Dedifferentiated amniotic fluid mesenchymal stem cell (primary cell): ENCODE data around the gene PTPRN2.
"Not testable (repeated sequence)": the region's sequence is repeated elsewhere in the genome, so short reads cannot be mapped to it uniquely, and the experiment has no call there.

Source experiments
- DNase-seq: peaks from one replicate; pipeline ENCODE4 v3.0.0-alpha.2; 2016; ENCODE audit errors: extremely low spot score

Gene PTPRN2

DNA sequence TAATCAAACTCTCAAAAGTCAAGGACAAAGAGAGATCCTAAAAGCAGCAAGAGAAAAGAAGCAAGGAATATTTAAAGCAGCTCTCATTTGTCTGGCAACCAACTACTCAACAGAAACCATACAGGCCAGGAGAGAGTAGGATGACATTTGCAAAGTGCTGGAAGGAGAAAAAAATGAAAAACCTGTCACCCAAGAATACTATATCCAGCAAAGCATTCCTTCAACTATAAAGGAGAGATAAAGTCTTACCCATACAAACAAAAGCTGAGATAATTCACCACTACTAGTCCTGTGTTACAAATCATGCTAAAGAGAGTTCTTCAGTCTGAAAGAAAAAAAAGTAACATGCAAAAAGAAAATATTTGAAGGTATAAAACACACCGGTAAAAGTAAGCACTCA, 357.7 kb downstream of the PTPRN2 start:
- DNase-seq = no peak

DNA sequence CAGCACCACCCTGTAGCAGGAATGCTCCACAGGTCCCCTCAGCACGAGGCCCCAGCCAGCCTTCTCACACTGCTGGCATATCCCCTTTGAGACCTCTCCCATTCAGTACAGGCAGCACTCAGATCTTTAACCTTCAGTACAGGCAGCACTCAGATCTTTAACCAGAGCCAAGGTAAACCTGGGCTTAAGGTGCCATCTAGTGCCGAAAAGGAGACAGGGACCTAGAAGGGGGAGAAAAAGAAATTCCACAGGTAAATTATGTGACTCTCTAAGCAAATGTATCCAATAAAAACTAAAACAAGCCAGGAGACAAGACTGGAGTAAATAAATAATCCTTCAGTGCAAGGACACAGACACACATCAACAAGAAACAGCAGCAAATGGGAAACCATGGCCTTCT, 358.6 kb downstream of the PTPRN2 start:
- DNase-seq = no peak

DNA sequence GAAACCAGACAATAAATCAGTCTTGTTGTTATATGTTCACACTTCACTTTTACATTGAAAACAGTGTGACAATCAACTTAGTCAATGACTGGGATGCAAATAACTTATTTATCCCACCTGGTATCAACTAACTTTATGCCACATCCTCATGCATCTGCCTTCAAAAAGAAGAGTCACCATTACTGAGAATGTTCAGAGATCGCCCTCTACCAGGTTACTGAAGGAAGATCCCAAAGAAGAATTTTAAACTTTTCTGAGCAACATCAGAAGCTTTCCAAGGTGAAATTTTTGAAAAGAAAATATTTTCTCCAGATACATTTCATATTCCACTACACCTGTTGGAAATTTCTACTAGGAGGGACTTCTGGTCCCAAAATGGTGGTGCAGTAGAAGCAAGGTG, 359.5 kb downstream of the PTPRN2 start:
- DNase-seq = no peak

DNA sequence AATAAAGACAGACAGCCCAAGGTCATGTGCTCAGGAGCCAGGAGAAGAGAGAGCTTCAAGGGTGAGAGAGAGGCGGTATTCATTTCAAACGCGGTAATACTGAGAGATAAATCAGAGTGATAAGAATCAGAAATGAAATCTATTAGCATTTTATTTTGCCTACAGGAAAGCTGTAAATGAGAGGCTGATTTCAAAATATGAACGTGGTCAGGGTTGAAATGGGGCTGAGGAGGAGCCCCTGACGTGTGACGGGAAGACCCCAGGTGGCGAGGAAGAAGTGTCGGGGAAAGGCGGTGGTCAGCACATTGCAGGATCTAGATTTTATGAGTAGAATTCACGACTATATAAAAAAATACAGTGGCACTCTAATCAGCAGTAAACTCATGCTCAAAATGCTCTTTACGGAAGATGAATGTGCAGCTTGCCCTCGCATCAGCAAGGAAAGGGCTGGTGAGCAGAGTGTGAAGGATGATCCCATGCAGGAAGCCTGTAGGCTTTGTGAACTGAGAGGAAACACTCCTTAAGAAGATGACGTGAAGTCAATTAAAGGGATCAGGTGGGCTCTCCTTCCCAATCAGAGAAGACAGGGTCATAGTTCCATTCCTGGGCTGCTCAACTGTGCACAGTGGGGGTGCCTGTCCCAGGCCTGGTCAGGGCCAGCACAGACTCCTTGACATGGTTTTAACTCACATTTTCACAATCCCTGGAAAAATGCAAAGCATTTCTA, 360.2 kb downstream of the PTPRN2 start:
- no peak for DNase-seq

DNA sequence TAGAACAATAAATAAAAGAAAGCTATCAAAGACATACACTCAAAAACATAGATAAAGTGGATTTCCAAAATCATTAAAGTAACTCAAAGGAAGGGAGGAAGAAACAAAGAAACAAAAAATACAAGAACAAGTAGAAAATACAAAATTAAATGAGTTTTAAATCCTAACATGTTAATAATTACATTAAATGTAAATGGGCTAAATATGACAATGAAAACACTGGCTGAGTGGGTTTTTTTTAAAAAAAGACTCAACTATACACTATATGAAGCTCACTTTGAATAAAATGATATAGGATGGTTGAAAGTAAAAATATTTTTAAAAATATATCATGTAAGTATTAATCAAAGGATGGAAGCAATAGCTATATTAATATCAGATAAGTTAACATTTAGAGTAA, 371.4 kb downstream of the PTPRN2 start:
- no peak for DNase-seq

DNA sequence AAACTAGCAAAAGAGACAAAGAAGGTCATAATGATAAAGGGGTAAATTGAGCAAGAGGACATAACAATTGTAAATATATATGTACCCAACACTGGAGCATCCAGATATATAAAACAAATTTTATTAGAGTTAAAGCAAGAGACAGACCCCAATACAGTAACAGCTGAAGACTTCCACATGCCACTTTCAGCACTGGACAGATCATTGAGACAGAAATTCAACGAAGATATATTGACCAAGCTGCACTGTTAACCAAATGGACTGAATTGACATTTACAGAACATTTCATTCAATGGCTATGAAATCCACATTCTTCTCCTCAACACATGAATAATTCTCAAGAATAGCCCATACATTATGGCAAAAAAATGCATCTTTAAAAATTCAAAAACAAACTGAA, 378.2 kb downstream of the PTPRN2 start:
- no peak for DNase-seq

DNA sequence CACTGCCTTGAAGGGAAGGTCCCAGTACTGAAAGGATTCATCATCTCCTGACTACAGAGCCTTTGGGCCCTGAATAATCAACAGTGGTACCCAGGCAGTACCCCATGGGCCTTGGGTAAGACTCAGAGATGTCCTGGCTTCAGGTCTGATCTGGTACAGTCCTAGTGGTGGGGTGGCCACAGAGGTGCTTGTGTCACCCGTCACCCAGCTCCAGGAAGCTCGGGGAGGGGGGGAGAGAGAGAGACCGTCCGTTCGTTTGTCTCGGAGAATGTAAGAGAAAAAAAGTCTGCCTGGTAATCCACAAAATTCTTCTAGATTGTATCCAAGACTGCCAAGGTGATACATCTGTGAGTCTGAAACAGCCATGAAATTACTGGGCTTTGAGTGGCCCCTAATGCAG, 381.3 kb downstream of the PTPRN2 start:
- DNase-seq = no peak

DNA sequence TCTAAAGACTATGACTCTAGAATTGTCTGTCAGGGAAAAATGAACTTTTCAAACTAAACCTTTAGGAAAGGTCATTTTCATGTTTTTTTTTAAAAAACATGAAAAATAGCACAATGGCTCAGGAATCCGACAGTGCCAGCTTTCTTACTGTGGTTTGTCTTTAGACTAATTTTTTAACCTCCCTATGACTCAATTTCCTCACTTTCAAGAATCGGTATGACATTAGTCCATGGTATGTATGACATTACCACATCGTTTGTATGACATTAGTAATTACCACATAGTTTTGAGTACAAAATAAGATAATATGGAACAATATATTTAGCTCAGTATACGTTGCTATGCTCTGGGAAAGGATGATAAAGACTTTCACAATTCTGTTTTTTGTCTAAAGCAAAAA, 383.2 kb downstream of the PTPRN2 start:
- DNase-seq = no peak

DNA sequence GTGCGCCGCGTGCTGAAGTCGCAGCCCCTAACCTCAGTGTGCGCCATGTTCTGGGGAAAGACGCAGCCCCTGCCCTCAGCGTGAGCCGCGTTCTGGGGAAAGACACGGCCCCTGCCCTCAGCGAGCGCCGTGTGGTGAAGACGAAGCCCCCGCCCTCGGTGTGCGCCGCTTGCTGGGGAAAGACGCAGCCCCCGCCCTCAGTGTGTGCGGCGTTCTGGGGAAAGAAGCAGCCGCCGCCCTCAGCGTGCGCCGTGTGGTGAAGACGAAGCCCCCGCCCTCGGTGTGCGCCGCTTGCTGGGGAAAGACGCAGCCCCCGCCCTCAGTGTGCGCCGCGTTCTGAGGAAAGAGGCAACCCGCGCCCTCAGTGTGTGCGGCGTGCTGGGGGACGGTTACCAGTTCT, 383.7 kb downstream of the PTPRN2 start:
- DNase-seq = not testable (repeated sequence)

DNA sequence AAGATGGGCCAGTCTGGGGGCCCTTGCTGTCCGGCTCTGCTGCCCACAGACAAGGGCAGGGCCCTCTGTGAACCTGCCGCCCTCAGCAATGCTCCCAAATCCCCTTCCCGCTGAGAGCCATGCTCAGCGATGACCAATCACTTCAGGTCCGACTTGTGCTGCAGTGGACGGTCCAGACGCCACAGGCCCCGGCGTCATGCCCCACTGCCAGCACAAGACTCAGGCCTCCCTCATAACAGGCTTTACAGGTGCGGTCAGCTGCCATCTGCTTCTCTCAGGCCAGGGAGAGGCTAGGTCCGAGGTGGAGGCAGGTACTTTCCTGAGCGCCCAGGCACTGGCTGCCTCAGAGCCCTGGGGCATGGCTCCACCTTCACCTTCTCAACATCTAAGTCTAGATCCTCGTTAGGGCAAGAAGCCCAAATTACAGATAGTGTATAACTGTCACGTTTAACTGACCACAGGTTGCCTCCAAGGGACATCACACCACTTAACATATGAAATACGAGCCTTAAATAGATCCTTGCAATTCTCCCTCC, 393.2 kb downstream of the PTPRN2 start:
- DNase-seq = no peak

DNA sequence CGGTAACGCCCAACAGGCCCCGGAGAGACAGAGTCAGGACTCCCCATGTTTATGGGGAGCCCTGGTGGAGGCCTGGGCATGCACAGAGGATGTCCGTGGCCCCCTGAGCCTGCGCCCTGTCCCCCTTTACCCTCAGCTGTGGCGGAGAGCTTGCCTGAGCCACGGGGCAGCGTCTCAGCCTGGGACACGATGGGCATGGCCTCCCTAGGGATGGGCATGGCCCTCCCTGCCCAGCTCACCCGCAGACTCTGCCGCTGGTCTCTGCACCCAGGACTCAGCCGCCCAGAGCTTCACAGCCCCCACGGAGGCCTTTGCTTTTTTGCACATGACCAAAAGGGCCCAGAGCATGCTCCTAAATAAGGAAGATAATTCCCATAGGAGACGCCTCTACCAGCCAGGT, 394.2 kb downstream of the PTPRN2 start:
- DNase-seq = no peak

DNA sequence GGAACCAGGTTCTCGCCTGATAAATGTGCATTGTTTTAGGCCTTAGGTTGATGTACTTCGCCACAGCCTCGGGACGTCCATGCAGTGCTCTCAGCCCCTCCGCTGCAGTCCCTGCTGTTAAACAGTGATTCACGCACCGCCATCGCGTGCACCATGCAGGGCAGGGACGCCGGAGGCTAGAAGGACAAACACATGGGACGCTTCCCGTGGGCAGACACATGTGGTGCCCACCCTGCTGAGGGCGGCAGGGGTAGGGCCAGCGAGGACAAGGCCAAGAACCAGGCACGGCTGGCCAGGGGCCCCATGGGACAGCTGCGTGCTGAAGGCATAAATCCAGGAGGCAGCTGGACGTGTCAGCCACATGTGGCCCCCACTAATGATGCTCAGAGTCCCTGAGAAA, 394.7 kb downstream of the PTPRN2 start:
- DNase-seq = no peak

DNA sequence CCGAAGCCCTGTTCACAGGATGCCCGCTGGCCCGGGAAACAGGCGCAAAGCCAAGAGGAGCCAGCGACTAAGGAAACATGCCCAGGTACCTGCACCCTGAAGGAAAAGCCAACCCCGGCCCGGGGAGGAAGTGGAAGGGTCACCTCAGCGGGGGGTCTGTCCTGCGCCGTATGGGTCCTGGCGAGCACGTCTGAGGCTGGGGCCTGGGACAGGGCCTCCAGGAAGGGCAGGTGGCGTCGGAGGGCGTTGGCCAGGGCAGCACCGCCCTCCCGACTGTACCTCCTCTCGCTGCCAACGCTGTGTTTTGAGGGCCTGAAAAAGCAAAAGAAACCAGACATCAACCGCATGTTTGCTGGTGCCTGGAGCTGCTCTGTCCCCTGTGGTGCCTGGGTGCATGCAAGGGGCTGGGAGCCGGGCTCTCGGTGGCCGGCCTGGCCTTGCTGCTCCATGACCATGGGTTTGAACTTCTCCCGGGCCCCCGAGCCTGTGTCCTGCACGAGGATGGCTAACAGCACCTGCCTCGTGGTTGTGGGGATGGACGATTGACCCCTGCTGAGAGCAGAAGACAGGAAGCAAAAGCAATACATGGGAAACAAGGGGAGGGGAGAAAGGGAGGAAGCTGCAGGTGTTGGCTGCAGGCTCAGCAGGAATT, 395.3 kb downstream of the PTPRN2 start:
- DNase-seq = no peak

DNA sequence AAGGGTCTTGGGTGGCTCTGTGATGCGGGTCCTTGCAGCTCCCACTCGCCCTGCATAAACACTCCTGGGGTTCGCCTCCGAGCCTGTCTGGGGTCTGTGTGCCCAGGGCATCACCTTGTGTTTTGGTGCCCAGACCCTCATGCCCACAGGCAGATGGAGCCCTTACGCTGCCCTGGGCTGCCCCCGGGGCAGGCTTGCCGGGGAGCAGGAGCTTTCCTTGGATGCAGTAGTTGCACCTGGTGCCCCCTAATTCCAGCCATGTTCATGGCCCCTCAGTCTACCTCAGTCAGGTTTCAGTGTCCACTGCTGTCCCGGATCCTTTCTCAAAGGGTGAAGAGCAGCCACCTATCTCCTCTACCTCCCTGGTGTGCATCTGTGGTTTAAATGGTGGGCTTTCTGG, 396.0 kb downstream of the PTPRN2 start:
- no peak for DNase-seq

DNA sequence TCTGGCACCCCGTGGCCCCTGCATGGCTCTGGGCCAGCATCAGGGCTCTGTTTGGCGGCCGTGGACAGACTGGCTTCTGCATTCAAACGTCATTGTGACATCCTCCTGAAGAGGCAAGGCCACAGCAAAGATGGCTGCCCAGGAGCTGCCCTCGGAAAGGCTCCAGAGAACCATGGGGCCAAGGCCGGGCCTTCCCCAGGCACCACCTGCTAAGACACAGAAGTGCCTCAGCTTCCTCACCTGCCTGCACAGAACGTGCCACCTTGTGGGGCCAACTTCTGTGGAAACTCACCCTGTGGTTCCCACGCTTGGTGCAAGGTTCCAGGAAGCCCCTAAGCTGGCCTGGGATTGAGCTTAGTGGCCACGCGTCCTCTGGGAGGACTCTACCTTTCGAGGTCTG, 396.9 kb downstream of the PTPRN2 start:
- DNase-seq = no peak

DNA sequence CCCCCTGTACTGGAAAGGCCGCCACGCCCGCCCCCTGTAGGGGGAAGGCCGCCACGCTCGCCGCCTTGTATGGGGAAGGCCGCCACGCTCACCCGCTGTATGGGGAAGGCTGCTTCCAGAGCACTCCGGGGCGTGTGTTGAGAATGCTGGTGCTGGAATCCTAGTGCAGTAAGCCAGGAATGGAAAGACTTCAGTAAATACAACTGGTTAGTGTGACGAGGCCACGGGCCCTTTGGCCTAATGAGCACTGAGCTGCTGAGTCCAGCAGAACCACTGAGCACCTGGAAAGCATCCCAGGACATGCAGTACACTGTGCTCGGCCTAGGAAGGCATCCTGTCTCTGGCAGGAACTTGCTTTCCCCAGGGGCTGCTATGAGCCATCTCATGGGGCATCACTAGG, 398.9 kb downstream of the PTPRN2 start:
- DNase-seq = no peak

DNA sequence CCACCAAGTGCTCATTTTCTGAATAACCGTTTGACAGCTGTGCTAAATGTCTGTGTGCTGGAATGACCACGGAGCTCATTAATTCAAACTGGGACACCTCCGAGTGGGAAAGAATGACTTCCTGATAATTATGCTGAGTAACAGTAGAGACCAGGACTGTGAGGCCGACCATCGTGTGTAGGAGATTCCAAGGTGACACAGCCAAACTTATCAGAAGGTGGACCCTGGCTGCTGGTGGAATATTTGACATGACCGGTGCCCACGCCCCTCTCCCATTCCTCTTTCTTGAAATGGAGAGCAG, 400.0 kb downstream of the PTPRN2 start:
- no peak for DNase-seq

DNA sequence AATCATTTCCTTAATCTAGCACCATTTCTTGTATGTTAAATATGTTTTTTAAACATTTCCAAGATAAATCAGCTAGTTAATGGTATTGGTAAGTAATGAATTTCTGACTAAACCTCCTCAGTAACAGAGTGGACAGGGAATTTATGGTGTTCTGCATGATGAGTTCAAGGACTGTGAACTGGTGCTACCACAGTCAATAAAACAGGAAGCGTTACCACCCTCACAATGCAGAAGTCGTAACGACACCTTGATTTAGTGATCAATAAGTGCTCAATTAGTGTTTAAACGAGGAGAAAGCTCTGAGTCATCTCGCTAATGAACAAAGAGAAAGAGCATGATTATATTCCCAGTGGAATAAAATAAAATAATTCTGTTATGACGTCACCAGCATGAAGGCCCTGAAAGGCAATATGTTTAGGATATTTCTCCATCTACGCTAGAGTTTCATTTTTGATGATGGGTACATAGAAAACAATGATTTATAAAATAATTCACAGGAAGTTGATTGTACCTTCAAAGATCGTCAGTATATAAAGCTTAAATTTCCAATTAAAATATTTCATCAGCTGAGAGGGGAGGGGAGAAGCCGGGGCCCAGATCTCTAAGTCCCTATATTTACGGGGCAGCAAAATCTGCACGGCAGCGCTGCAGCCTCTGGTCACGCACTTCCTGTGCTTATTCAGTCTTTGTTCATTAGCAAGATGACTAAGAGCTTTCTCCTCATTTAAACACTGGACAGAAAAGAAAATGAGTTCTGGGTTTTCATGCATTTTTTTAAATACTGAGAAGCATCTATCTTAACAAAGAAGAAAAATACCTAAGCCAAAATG, 400.5 kb downstream of the PTPRN2 start:
- no peak for DNase-seq

DNA sequence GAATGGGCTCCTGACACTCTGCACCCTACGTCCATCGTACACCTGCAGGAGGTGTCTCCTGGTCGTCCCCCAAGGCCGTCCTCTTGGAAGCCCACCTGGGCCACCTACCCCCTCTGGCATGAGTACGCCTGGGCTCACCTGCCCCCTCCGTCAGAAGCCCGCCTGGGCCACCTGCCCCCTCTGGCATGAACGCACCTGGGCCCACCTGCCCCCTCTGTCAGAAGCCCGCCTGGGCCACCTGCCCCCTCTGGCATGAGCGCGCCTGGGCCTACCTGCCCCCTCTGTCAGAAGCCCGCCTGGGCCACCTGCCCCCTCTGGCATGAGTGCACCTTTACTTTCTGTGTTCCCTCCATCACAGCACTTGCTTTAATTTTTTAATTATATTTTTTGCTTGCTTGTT, 401.2 kb downstream of the PTPRN2 start:
- no peak for DNase-seq

DNA sequence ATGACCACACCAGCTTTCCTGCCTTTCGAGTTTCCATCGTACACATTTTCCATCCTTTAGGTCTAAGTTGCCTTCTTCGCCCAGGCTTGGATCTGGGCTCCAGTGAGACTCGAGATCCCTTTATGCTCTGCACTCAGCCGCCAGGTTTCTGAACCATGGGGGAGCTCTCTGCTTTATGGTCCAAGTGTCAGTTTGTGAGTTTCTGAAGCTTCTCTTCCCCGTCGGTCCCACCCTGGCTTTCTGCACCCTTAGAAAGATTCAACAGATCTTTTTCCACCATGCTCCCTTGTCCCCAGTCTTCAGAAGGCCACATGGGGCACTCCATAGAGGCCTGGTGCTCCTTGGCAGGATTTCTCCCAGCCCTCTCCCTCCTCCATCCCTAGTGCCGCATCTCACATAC, 402.0 kb downstream of the PTPRN2 start:
- DNase-seq = no peak

DNA sequence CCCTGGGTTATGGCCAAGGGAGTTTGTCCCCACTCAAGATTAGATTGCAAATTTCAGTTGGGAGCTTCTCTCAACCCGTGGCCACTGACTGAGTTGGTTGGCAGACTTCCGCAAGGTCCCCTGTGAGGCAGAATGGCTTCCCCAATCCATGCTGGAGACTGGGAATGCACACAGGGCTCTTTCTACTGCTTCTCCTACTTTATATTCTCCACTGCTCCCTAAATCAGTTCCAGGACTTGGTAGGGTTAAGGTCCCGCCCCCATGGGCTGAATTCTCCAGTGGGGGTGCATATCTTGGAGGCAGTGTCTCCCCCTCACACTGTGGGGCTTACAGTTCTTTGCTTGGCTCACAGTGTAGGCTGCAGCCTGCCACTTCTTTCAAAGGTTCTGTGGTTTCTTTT, 404.2 kb downstream of the PTPRN2 start:
- no peak for DNase-seq

DNA sequence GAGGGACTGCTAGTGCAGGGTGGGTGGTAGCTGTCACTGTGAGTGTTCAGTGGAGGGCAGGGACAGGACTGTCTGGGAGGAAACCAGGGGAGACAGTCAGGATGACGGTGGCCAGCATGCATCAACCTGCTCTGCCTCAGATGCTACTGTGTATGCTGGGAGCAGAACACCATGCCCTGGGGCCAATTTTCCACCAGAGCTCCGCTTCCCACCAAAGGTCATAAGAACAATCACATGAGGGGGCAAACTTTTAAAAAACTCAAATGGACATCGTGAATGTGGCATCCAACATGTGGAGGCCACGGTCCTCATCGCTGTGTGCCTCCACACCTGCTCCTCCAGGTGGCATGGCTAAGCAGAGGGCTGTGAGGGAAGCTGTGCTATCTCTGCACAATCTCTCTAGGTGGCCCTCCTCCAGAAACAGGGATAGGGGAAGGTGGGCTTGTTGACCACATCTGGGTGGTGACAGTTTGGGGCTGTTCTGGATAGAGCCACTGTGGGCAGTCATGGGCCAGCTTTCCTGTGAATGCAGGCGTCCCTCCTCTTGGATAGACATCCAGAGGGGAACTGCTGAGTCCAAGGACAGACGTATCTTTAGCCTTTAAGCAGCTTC, 411.0 kb downstream of the PTPRN2 start:
- no peak for DNase-seq
